Mucosa of descending colon (tissue), 3 donors: ENCODE results near the gene USP34. TPM values are rescaled to one million over a fixed set of nuclear protein-coding genes. Genes with fewer than 3 reads are reported as not detected.

Source experiments
- ATAC-seq: fragments of 200-7000 bp; cut with Tn5 transposase; one replicate; pipeline ENCODE4 v1.9.1; 2020; ENCODE audit warnings: mild to moderate bottlenecking, moderate library complexity
- DNase-seq, 3 donors: peaks; one replicate each; pipeline ENCODE4 v3.0.0-alpha.2; 2020
- H3K36me3 ChIP-seq: fragments of 200-600 bp; one replicate; pipeline ENCODE4 v1.8.0; 2021; ENCODE audit warnings: low read depth, mild to moderate bottlenecking
- H3K4me1 ChIP-seq: fragments of 200-600 bp; one replicate; pipeline ENCODE4 v1.8.0; 2021; ENCODE audit warnings: low read depth, mild to moderate bottlenecking
- H3K4me3 ChIP-seq: fragments of 200-600 bp; one replicate; pipeline ENCODE4 v1.8.0; 2021; ENCODE audit warnings: mild to moderate bottlenecking
- H3K9me3 ChIP-seq: fragments of 200-600 bp; one replicate; pipeline ENCODE4 v1.8.0; 2021; ENCODE audit warnings: mild to moderate bottlenecking
- CTCF ChIP-seq: fragments of 200-600 bp; IDR thresholded peaks from one replicate; pipeline ENCODE4 v1.8.0; 2022; ENCODE audit warnings: antibody characterized with exemption, mild to moderate bottlenecking
- intact Hi-C, 2 donors: fragments of 100-400 bp; cut with DNase I in 1 of 2; cut with micrococcal nuclease in 1 of 2; formaldehyde crosslinking; loops; one replicate each; pipeline versions ENCODE4 v1.11.0 to v1.11.1; 2022; cut with DNase I, micrococcal nuclease
- total RNA-seq, 3 donors: library from RNA; stranded (reverse); fragmentation: NEBNext Ultra II Directional in 2 of 3; extraction: Animal tissue kit (Norgen Biotek cat#: 25700) in 2 of 3; gene quantifications; one replicate each; pipeline versions ENCODE4 v1.2.1 to v1.2.4, GENCODE V29; 2021 to 2023
- donor health status: DM: no; HTN: no; CAD: no; lungs with moderate emphysema.
- donor health status: DM: no; HTN: no; CAD: no.
- donor health status: DM: no; HTN: yes; CAD: no.

The USP34 gene
- total RNA-seq, 3 donors from 2014 or later = 67.9 to 132 (median 88.4) TPM

GRCh38 chr2:61335187-61335586, 135.7 kb downstream of the USP34 start:
- no peak overlapping the region for H3K4me3 ChIP-seq
- no peak for ATAC-seq
- no peaks in the 10 kb centered on the region for H3K4me1 ChIP-seq
- TF ChIP-seq CTCF = no peak
- no peak for DNase-seq
- H3K36me3 ChIP-seq = no peaks in the 10 kb centered on the region
- intact Hi-C loops = no loop called here
- no peaks in the 10 kb centered on the region for H3K9me3 ChIP-seq

GRCh38 chr2:61334466-61334865, 136.4 kb downstream of the USP34 start:
- intact Hi-C loops = no loop called here
- no peaks in the 10 kb centered on the region for H3K9me3 ChIP-seq
- H3K4me3 ChIP-seq = no peak overlapping the region
- no peak for TF ChIP-seq CTCF
- DNase-seq (no peak), ATAC-seq (no peak)
- H3K4me1 ChIP-seq = no peaks in the 10 kb centered on the region
- H3K36me3 ChIP-seq = no peaks in the 10 kb centered on the region

DNA sequence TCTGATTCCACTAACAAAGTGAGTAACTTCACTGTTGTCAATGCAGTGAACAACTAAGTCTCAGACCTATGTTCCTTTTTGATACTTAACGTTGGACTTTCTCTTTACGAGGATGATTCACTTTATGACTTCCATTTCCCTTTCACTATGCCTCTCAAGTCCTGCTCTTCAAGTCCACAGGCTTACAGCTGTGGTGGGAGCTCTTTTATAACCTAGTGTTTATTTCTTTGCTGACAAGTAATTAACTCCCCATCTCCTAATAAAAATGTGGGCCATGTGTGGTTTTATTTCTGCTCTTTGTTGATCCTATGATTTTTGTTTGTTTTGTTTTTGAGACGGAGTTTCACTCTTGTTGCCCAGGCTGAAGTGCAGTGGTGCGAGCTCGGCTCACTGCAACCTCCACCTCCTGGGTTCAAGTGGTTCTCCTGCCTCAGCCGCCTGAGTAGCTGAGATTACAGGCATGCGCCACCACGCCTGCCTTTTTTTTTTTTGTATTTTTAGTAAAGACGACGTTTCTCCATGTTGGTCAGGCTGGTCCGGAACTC, 142.1 kb downstream of the USP34 start:
- DNase-seq (peak in 2 of 3 donors; percentile 11 to 38), ATAC-seq (peak; percentile 98)
- Histone ChIP-seq H3K4me1 (peaks cover 4% of the 10 kb centered on the region), H3K36me3 (no peaks in the 10 kb centered on the region), H3K4me3 (no peak overlapping the region), H3K9me3 (no peaks in the 10 kb centered on the region)
- intact Hi-C loops = no loop called here
- TF ChIP-seq CTCF = no peak

- no peak for ATAC-seq
- no peaks in the 10 kb centered on the region for H3K9me3 ChIP-seq
Observed at GRCh38 chr2:61327173-61327572, 143.7 kb downstream of the USP34 start.

GRCh38 chr2:61326423-61326822, 144.5 kb downstream of the USP34 start:
- DNase-seq = no peak
- no peaks in the 10 kb centered on the region for H3K9me3 ChIP-seq
- no peaks in the 10 kb centered on the region for H3K36me3 ChIP-seq
- H3K4me3 ChIP-seq = no peak overlapping the region
- H3K4me1 ChIP-seq = peaks cover 4% of the 10 kb centered on the region
- TF ChIP-seq CTCF = no peak
- no peak for ATAC-seq
- intact Hi-C loops = no loop called here

More at GRCh38 chr2:61327173-61327572, 143.7 kb downstream of the USP34 start:
- intact Hi-C loops = no loop called here
- peaks cover 4% of the 10 kb centered on the region for H3K4me1 ChIP-seq
- H3K4me3 ChIP-seq = no peak overlapping the region
- H3K36me3 ChIP-seq = no peaks in the 10 kb centered on the region
- TF ChIP-seq CTCF = no peak
- no peak for DNase-seq

DNA sequence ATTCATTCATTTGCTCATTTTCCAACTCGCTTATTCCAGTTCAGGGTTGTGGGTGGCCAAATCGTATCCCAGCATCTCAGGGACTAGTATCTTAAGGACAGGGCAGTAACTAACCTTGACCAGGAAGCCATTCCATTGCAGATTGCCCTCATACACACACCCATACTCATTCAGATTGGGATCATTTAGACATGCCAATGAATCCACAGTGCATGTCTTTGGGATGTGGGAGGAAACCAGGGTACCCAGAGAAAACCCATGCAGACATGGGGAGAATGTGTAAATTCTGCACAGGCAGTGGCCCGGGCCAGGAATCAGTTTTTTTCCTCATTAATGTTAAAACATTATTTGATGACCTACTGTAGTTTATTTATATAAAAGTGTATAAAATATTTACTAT, 150.7 kb downstream of the USP34 start:
- no peaks in the 10 kb centered on the region for H3K36me3 ChIP-seq
- intact Hi-C loops = no loop called here
- ATAC-seq (no peak), DNase-seq (no peak)
- TF ChIP-seq CTCF = no peak
- H3K4me1 ChIP-seq = no peaks in the 10 kb centered on the region
- no peak overlapping the region for H3K4me3 ChIP-seq
- no peaks in the 10 kb centered on the region for H3K9me3 ChIP-seq
